HepG2 (cell line): ENCODE results near the gene RNLS.

ENCODE experiments used
- MAFK ChIP-seq, 2 experiments: IDR thresholded peaks in 1 of 2; conservative IDR thresholded peaks in 1 of 2; 2 replicates each; pipeline ENCODE4 v1.6.1; 2011; ENCODE audit warnings: improper control_type of control experiment in 2 of 2, low read length in 2 of 2
- ZNF496 ChIP-seq: sonication (generic); formaldehyde crosslinking; IDR thresholded peaks from 2 replicates; pipeline ENCODE4 v1.8.1; 2023; ENCODE audit warnings: mild to moderate bottlenecking, moderate library complexity, missing genetic modification reagents; ENCODE audit not compliant: insufficient replicate concordance

DNA sequence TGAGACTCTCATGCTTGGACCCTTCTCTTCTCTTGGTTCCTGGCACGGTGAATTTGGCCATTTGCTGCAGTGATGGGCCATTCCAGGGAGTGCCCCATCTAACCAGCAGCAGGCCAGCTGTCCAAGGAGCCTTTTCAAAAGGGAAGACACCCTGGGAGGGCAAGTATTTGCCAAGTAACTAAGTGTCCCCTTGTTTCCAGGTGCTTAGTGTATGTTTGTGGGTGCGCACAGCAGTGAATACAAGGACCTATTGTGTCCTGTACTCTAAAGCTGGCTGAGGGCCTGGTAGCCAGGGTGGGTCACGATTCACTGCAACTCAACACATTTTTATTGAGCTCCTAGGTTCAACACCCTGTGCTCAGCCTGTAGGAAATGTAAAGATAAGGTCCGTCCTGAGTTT is 348.8 kb downstream of the RNLS start:
- TF ChIP-seq MAFK (conservative IDR thresholded peaks at IDR 0.05 in 1 of 2, IDR thresholded peaks at IDR 0.05 in 1 of 2; ENCODE audit: low read length in 2 of 2) (no peak), ZNF496 (CRISPR knock-in tag) (no peak)
